NCI-H524 (cell line): Measurements from ENCODE around the gene PFDN2.

Experiments
- DNase-seq, 2 experiments: peaks; one replicate each; lab custom pipeline; 2025; lab: John Stamatoyannopoulos, UW

Gene PFDN2

DNA sequence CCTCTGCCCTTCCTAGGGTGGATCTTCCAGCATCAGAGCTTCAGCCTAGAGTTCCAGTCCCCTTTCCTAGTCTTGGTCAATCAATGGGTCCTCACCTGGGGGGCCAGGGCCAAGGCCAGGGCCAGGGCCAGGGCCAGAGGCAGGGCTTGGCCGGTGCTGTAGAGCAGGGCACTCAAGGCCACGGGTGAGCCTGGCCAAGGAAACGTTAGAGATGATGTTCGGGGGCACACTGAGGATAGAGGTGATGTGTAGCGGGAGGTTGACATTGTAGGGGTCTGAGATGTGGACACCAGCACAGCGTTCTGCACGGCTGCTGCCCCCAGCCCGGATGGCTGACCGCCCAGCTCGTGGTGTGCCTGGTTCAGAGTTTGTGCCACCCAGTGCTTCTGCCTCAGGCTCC, 66.6 kb downstream of the PFDN2 start:
- DNase-seq: no peak
